Activated CD4-positive, alpha-beta T cell treated with anti-CD3 and anti-CD28 coated beads, Interleukin-2, amount 50 U/mL, for 16 hours (primary cell): ENCODE measurements around the gene LUM.

ENCODE experiments used
- DNase-seq: peaks from one replicate; pipeline ENCODE4 v3.0.0-alpha.2; 2020

The LUM gene

DNA sequence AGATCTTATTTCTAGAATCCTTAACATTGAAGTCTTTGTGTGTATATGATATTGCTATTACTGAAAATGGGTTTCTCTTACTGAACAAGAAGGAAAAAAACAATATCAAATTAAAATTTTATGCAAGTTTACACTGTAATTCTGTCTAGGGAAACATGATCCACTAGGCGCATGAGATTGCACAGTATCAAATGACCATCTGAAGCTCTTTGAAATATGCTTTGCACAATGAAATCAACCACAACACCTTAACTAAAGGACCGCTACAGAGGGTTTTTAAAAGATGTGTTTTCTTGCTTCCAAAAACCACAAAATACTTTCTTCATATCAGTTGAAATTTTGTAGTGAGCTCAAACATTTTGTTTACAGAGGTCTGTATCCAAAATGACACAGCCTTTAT is 38.4 kb downstream of the LUM start:
- no peak for DNase-seq

- no peak for DNase-seq
These were observed 40.4 kb downstream of the LUM start for GRCh38 chr12:91070936-91071335.

DNA sequence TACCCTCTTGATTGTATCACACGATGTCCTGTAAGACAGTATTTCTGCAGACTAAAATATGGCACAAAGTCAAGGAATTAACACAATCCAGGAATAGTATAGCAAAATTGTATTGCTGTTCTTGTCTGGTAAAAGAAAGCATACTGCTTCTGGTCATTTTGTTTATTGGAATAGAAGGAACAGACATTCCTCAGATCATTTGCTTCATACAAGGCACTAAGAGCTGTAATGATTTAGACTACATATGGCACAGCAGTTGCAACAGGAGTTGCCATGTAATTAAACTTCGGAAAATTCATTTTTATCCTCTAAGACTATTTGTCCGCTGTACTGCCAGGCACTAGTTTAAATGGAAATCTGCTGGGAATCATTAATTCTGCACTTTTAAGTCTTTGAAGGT is 45.9 kb downstream of the LUM start:
- DNase-seq: no peak

- DNase-seq: no peak
These were observed 46.7 kb downstream of the LUM start for GRCh38 chr12:91064640-91065039.

DNA sequence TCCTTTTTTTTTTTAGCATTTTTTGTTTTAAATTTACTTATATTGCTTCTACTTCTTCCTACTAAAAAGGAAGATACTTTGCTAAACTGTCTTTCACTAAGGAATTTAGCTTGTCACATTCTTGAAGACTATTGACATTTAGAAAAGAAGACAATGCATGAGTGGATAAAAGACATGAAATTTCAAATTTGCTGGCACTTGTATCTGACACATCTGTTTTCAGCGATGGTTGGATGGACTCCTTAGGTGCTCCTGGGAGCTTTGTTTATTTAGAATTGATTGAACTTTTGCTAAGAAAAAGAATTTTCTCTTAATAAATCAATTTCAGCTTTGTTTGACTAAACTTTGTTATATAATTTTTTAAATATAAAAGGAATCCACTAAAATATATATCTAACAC is 50.2 kb downstream of the LUM start:
- no peak for DNase-seq

GRCh38 chr12:91059211-91059610 is 52.1 kb downstream of the LUM start:
- DNase-seq: no peak

DNA sequence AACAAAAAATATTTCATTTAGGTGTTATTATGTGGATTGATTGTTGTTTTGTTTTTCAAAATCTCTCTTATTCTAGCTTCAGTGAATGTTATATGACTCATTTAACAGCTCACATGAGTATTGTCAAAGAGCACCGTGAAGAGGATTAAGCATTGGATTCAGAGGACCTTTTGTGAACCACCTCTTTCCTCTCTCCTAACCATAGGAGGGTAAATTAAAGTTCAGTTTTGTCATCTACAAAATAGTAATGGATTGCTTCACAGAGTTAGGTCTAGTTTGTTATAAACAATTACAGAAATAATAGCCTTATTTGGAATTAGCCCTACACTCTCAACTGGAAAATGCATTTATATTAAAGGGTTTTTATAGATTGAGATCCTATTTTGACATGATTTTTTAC is 52.5 kb downstream of the LUM start:
- DNase-seq: no peak

GRCh38 chr12:91057368-91058165 is 53.7 kb downstream of the LUM start, which contains the start of gene KERA:
TSS of gene KERA (minus strand) at chr12:91058024. CDS start at chr12:91056281, 1,743 bp downstream.
- DNase-seq: no peak

- DNase-seq: no peak
These were observed 54.8 kb downstream of the LUM start for GRCh38 chr12:91056488-91056887.

GRCh38 chr12:91055976-91056375 is 55.3 kb downstream of the LUM start:
- no peak for DNase-seq

- no peak for DNase-seq
These were observed 57.2 kb downstream of the LUM start for GRCh38 chr12:91053951-91054715.
